GM21723 (cell line): ENCODE data around the gene DLEU7.

Source experiments
- ATAC-seq: cut with Tn5 transposase; IDR thresholded peaks from one replicate; pipeline ENCODE4 v1.9.1; 2021; ENCODE audit warnings: mild to moderate bottlenecking, moderate library complexity; ENCODE audit not compliant: unreplicated experiment

The DLEU7 gene

GRCh38 chr13:50843257-50844083, at the start of gene DLEU7:
TSS of gene DLEU7 (minus strand) at chr13:50843692. CDS start at chr13:50843646, 46 bp downstream.
- ATAC-seq: no peak

GRCh38 chr13:50892210-50892944, 48.9 kb upstream of the DLEU7 start:
- no peak for ATAC-seq

- no peak for ATAC-seq
Measured at GRCh38 chr13:50891206-50891605, 47.7 kb upstream of the DLEU7 start.

- no peak for ATAC-seq
Measured at GRCh38 chr13:50889317-50889716, 45.8 kb upstream of the DLEU7 start.

- ATAC-seq: no peak
Measured at GRCh38 chr13:50888362-50888761, 44.9 kb upstream of the DLEU7 start.

- no peak for ATAC-seq
Measured at GRCh38 chr13:50887151-50887550, 43.7 kb upstream of the DLEU7 start.

GRCh38 chr13:50884265-50884664, 40.8 kb upstream of the DLEU7 start:
- no peak for ATAC-seq

- ATAC-seq: no peak
Measured at GRCh38 chr13:50883728-50884127, 40.2 kb upstream of the DLEU7 start.

GRCh38 chr13:50882816-50883435, 39.4 kb upstream of the DLEU7 start:
- no peak for ATAC-seq

GRCh38 chr13:50873991-50874390, 30.5 kb upstream of the DLEU7 start:
- no peak for ATAC-seq

GRCh38 chr13:50873467-50873866, 30.0 kb upstream of the DLEU7 start:
- no peak for ATAC-seq

- ATAC-seq: no peak
Measured at GRCh38 chr13:50871405-50871804, 27.9 kb upstream of the DLEU7 start.

GRCh38 chr13:50867637-50867945, 24.1 kb upstream of the DLEU7 start:
- no peak for ATAC-seq

GRCh38 chr13:50866817-50867636, 23.5 kb upstream of the DLEU7 start:
- no peak for ATAC-seq

GRCh38 chr13:50864492-50864891, 21.0 kb upstream of the DLEU7 start:
- ATAC-seq: no peak

- ATAC-seq: no peak
Measured at GRCh38 chr13:50855681-50856080, 12.2 kb upstream of the DLEU7 start.

- ATAC-seq: no peak
Measured at GRCh38 chr13:50850445-50850844, 7.0 kb upstream of the DLEU7 start.

- ATAC-seq: no peak
Measured at GRCh38 chr13:50847501-50847900, 4.0 kb upstream of the DLEU7 start.

GRCh38 chr13:50846861-50847475, 3.5 kb upstream of the DLEU7 start:
- ATAC-seq: no peak

GRCh38 chr13:50845211-50845610, 1.7 kb upstream of the DLEU7 start:
- ATAC-seq: no peak
